Testis (tissue), 3 donors: ENCODE measurements around the gene THRB. TPM values are rescaled to one million over a fixed set of nuclear protein-coding genes. Genes with fewer than 3 reads are reported as not detected.

Experiments
- DNase-seq: peaks from one replicate; pipeline ENCODE4 v3.0.0-alpha.2; 2019
- H3K27ac ChIP-seq, 2 donors: fragments of 200-600 bp; sonication (generic); one replicate each; pipeline ENCODE4 v1.5.1; 2019
- H3K27me3 ChIP-seq: fragments of 200-600 bp; sonication (generic); one replicate; pipeline ENCODE4 v1.5.1; 2019
- H3K36me3 ChIP-seq: fragments of 200-600 bp; sonication (generic); one replicate; pipeline ENCODE4 v1.5.1; 2017; ENCODE audit warnings: low read depth; ENCODE audit errors: missing control alignments
- H3K4me1 ChIP-seq: fragments of 200-600 bp; sonication (generic); one replicate; pipeline ENCODE4 v1.5.1; 2019
- H3K4me3 ChIP-seq, 2 donors: fragments of 200-600 bp; sonication (generic); one replicate each; pipeline ENCODE4 v1.5.1; 2017 to 2019
- H3K9me3 ChIP-seq: fragments of 200-600 bp; sonication (generic); one replicate; pipeline ENCODE4 v1.5.1; 2017
- POLR2A ChIP-seq: fragments of 450-650 bp; IDR thresholded peaks from one replicate; pipeline ENCODE4 v1.6.1; 2017; ENCODE audit warnings: antibody characterized with exemption, mild to moderate bottlenecking, moderate library complexity
- WGBS, 2 donors: methylation state at CpG; one replicate each; pipeline ENCODE4 v1.1.5; 2018; 5-methylcytosine and 5-hydroxymethylcytosine counted together
- intact Hi-C: fragments of 100-400 bp; cut with DNase I; formaldehyde crosslinking; loops from one replicate; pipeline ENCODE4 v1.15.1; 2023; ENCODE audit warnings: low total_unique reads
- polyA plus RNA-seq: library from polyadenylated mRNA; stranded (reverse); fragments of 350-450 nt; fragmentation: Illumina TruSeq; extraction: RNeasy Lipid Tissue Mini Kit (QIAGEN cat#74804); gene quantifications from one replicate; pipeline ENCODE4 v1.2.3, GENCODE V29; 2014; ENCODE audit warnings: low read depth, low replicate concordance; ENCODE audit not compliant: insufficient read depth
- total RNA-seq, 2 donors: library from RNA; depleted of rRNA; stranded (reverse); fragments of >200 nt; gene quantifications; one replicate each; pipeline ENCODE4 v1.2.3, GENCODE V29; 2016
- TF ChIP-seq, protein P1 (sequence below), 3 experiments: fragments of 450-650 bp in 2 of 3; fragments of 200-600 bp in 1 of 3; sonication (generic) in 1 of 3; IDR thresholded peaks; one replicate each; pipeline ENCODE4 v1.5.1; 2016 to 2019; ENCODE audit warnings: antibody characterized with exemption in 3 of 3, mild to moderate bottlenecking in 2 of 3, moderate library complexity in 1 of 3

THRB gene
- total and polyA plus RNA-seq, 3 donors from 2014 or later, result 1.3 to 2.0 (median 1.4) TPM

GRCh38 chr3:24377218-24377993, 117.2 kb downstream of the THRB start:
- no peak for DNase-seq
- TF ChIP-seq POLR2A, result no peak
- TF ChIP-seq, protein P1, sequence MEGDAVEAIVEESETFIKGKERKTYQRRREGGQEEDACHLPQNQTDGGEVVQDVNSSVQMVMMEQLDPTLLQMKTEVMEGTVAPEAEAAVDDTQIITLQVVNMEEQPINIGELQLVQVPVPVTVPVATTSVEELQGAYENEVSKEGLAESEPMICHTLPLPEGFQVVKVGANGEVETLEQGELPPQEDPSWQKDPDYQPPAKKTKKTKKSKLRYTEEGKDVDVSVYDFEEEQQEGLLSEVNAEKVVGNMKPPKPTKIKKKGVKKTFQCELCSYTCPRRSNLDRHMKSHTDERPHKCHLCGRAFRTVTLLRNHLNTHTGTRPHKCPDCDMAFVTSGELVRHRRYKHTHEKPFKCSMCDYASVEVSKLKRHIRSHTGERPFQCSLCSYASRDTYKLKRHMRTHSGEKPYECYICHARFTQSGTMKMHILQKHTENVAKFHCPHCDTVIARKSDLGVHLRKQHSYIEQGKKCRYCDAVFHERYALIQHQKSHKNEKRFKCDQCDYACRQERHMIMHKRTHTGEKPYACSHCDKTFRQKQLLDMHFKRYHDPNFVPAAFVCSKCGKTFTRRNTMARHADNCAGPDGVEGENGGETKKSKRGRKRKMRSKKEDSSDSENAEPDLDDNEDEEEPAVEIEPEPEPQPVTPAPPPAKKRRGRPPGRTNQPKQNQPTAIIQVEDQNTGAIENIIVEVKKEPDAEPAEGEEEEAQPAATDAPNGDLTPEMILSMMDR (IDR thresholded peaks at IDR 0.05), result no peak
- Histone ChIP-seq H3K4me1 (no peaks in the 10 kb centered on the region), H3K4me3 (no peak overlapping the region), H3K27me3 (no peaks in the 10 kb centered on the region), H3K36me3 (no peaks in the 10 kb centered on the region), H3K27ac (no peak overlapping the region), H3K9me3 (no peaks in the 10 kb centered on the region)
- intact Hi-C loops, result no loop called here

DNA sequence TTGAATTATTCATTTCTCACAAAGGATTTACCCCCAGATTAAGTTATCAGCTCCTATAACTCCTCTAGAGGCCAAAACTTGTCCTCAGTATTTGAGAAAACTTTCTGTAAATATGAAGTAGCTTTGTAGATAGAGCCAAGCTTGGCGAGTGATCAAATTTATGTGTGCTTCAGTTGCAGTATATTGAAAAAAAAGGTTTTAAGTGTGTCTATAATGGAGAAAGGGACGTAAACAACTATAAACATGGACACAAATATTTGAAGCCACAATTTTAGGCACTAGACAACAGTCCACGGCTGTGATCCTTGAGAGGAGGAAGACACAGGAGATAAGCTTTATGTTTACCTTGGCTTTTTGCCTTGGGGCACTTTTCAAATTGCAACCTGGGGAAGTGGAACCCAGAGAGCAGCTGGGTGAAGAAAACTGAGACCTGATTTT, 118.7 kb downstream of the THRB start:
- Histone ChIP-seq H3K4me3 (no peak overlapping the region), H3K27ac (no peak overlapping the region), H3K27me3 (no peaks in the 10 kb centered on the region), H3K36me3 (no peaks in the 10 kb centered on the region), H3K9me3 (no peaks in the 10 kb centered on the region), H3K4me1 (no peaks in the 10 kb centered on the region)
- TF ChIP-seq, protein P1 (IDR thresholded peaks at IDR 0.05), result no peak
- no peak for TF ChIP-seq POLR2A
- intact Hi-C loops, result no loop called here
- WGBS, 2 donors, result 66 to 72% methylated on average over 3 of the region's 3 CpGs
- DNase-seq, result no peak

- Histone ChIP-seq H3K36me3 (no peaks in the 10 kb centered on the region), H3K9me3 (no peaks in the 10 kb centered on the region), H3K27ac (no peak overlapping the region), H3K4me3 (no peak overlapping the region), H3K4me1 (no peaks in the 10 kb centered on the region), H3K27me3 (no peaks in the 10 kb centered on the region)
- TF ChIP-seq POLR2A, result no peak
- TF ChIP-seq, protein P1 (IDR thresholded peaks at IDR 0.05), result no peak
- 67 to 86% methylated on average over 1 of the region's 1 CpG for WGBS, 2 donors
- DNase-seq, result no peak
- intact Hi-C loops, result no loop called here
These were observed 119.8 kb downstream of the THRB start for GRCh38 chr3:24374801-24375200.

- Histone ChIP-seq H3K4me3 (no peak overlapping the region), H3K27me3 (no peaks in the 10 kb centered on the region), H3K4me1 (no peaks in the 10 kb centered on the region), H3K36me3 (no peaks in the 10 kb centered on the region), H3K27ac (no peak overlapping the region), H3K9me3 (no peaks in the 10 kb centered on the region)
- no peak for DNase-seq
- intact Hi-C loops, result no loop called here
- 80 to 81% methylated on average over 9 of the region's 9 CpGs for WGBS, 2 donors
- TF ChIP-seq POLR2A, result no peak
- TF ChIP-seq, protein P1 (IDR thresholded peaks at IDR 0.05), result no peak
These were observed 121.3 kb downstream of the THRB start for GRCh38 chr3:24373198-24373959.
